WTC11 (cell line): Measurements from ENCODE around the gene LTBP2. TPM values are rescaled to one million over a fixed set of nuclear protein-coding genes. Genes with fewer than 3 reads are reported as not detected.

Source experiments
- ATAC-seq: fragments of 200-7000 bp; cut with Tn5 transposase; 2 replicates; pipeline ENCODE4 v1.10.0; 2021; ENCODE audit warnings: mild to moderate bottlenecking, moderate library complexity
- CTCF ChIA-PET: fragments of 300-600 bp; sonication (Branson Sonifier 250); formaldehyde crosslinking; loops from one replicate; lab custom pipeline; 2021; ENCODE audit warnings: antibody characterized with exemption; lab: Charles Lee
- POLR2A ChIA-PET: fragments of 350-600 bp; sonication (Branson Sonifier 250); formaldehyde crosslinking; loops from one replicate; lab custom pipeline; 2021; ENCODE audit warnings: antibody characterized with exemption; lab: Charles Lee
- DNase-seq: peaks from one replicate; pipeline ENCODE4 v3.0.0; 2021; ENCODE audit warnings: low spot score
- H3K27ac Mint-ChIP-seq: 2 replicates; pipeline ENCODE4 v1.8.0; 2021; ENCODE audit warnings: mixed read lengths
- H3K27me3 Mint-ChIP-seq: 2 replicates; pipeline ENCODE4 v1.8.0; 2021; ENCODE audit warnings: low read depth, mild to moderate bottlenecking, moderate library complexity, mixed read lengths
- H3K36me3 Mint-ChIP-seq: 2 replicates; pipeline ENCODE4 v1.8.0; 2021; ENCODE audit warnings: mixed read lengths
- H3K4me1 Mint-ChIP-seq: 2 replicates; pipeline ENCODE4 v1.8.0; 2022; ENCODE audit warnings: mixed read lengths
- H3K4me3 Mint-ChIP-seq: 2 replicates; pipeline ENCODE4 v1.8.0; 2021; ENCODE audit warnings: mild to moderate bottlenecking, moderate library complexity, mixed read lengths
- H3K9me3 Mint-ChIP-seq: 2 replicates; pipeline ENCODE4 v1.8.0; 2021; ENCODE audit warnings: mixed read lengths
- ARID4B ChIP-seq: sonication (generic); formaldehyde crosslinking; IDR thresholded peaks from 2 replicates; pipeline ENCODE4 v1.8.0; 2023; ENCODE audit warnings: missing genetic modification reagents, mild to moderate bottlenecking, borderline replicate concordance
- ATF1 ChIP-seq: sonication (generic); formaldehyde crosslinking; IDR thresholded peaks from 2 replicates; pipeline ENCODE4 v1.8.1; 2023; ENCODE audit warnings: mild to moderate bottlenecking, moderate library complexity, missing genetic modification reagents
- ATF2 ChIP-seq: sonication (generic); formaldehyde crosslinking; IDR thresholded peaks from 2 replicates; pipeline ENCODE4 v1.8.1; 2022; ENCODE audit warnings: low read depth, missing genetic modification reagents, borderline replicate concordance
- ATF6 ChIP-seq: sonication (generic); formaldehyde crosslinking; IDR thresholded peaks from 2 replicates; pipeline ENCODE4 v1.8.1; 2023; ENCODE audit warnings: mild to moderate bottlenecking, missing genetic modification reagents
- CBFB ChIP-seq: sonication (generic); formaldehyde crosslinking; IDR thresholded peaks from 2 replicates; pipeline ENCODE4 v1.8.1; 2022; ENCODE audit warnings: mild to moderate bottlenecking, low read depth, missing genetic modification reagents
- CTCF ChIP-seq: fragments of 200-600 bp; IDR thresholded peaks from 2 replicates; pipeline ENCODE4 v1.8.0; 2022; ENCODE audit warnings: antibody characterized with exemption
- FOXJ3 ChIP-seq: sonication (generic); formaldehyde crosslinking; IDR thresholded peaks from 2 replicates; pipeline ENCODE4 v1.9.0; 2021; ENCODE audit warnings: missing genetic modification reagents, mild to moderate bottlenecking, borderline replicate concordance
- IRF2 ChIP-seq: sonication (generic); formaldehyde crosslinking; IDR thresholded peaks from 2 replicates; pipeline ENCODE4 v1.8.0; 2022; ENCODE audit warnings: low read depth, missing genetic modification reagents, borderline replicate concordance
- NR3C1 ChIP-seq: sonication (generic); formaldehyde crosslinking; conservative IDR thresholded peaks from 2 replicates; pipeline ENCODE4 v1.8.1; 2023; ENCODE audit warnings: low read depth, mild to moderate bottlenecking, missing genetic modification reagents
- RELA ChIP-seq: sonication (generic); formaldehyde crosslinking; IDR thresholded peaks from 2 replicates; pipeline ENCODE4 v1.8.1; 2022; ENCODE audit warnings: missing genetic modification reagents, mild to moderate bottlenecking, borderline replicate concordance
- SMAD4 ChIP-seq: sonication (generic); formaldehyde crosslinking; IDR thresholded peaks from 2 replicates; pipeline ENCODE4 v1.8.0; 2022; ENCODE audit warnings: mild to moderate bottlenecking, missing genetic modification reagents
- SP1 ChIP-seq: sonication (generic); formaldehyde crosslinking; conservative IDR thresholded peaks from 2 replicates; pipeline ENCODE4 v1.8.1; 2022; ENCODE audit warnings: missing genetic modification reagents
- TCF7 ChIP-seq: sonication (generic); formaldehyde crosslinking; IDR thresholded peaks from 2 replicates; pipeline ENCODE4 v1.8.0; 2022; ENCODE audit warnings: mild to moderate bottlenecking, low read depth, missing genetic modification reagents, moderate library complexity
- TP53 ChIP-seq: sonication (generic); formaldehyde crosslinking; IDR thresholded peaks from 2 replicates; pipeline ENCODE4 v1.8.1; 2023; ENCODE audit warnings: mild to moderate bottlenecking, missing genetic modification reagents
- ZNF425 ChIP-seq: fragments of 250-450 bp; sonication (Bioruptor Pico); conservative IDR thresholded peaks from 2 replicates; pipeline ENCODE4 v1.9.0; 2021; ENCODE audit warnings: mild to moderate bottlenecking
- ZSCAN18 ChIP-seq: fragments of 250-450 bp; sonication (Bioruptor Pico); IDR thresholded peaks from 2 replicates; pipeline ENCODE4 v2.1.2; 2022; ENCODE audit warnings: mild to moderate bottlenecking, moderate library complexity
- total RNA-seq: library from RNA; stranded (reverse); gene quantifications from 3 replicates; pipeline ENCODE4 v1.2.3, GENCODE V29; 2021
- TF ChIP-seq, protein P1 (sequence below): sonication (generic); formaldehyde crosslinking; IDR thresholded peaks from 2 replicates; pipeline ENCODE4 v1.8.0; 2023; ENCODE audit warnings: missing genetic modification reagents

Gene LTBP2
- total RNA-seq, 1 experiment from 2014 or later = 1.2 TPM

DNA sequence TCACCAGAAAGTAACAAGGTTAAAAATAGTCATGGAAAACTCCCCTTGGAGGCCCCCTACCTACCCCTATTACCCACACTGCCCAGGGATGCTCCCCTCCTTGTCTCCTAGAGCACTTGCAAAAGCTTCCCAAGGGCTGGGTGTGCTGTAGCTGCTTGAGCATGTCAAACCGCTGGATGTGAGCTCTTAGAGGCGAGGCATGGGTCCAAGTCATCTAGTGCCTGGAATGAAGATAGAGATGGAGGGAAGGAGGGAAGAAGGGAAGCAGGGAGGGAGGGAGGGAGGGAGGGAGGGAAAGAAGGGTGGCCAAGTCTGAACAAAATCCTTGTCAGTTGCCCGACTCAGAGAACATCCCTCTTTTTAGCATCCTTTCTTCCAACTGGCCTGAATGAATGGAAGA lies 43.1 kb downstream of the LTBP2 start:
- Mint-ChIP-seq H3K27me3 (no peaks in the 10 kb centered on the region), H3K9me3 (no peaks in the 10 kb centered on the region), H3K36me3 (no peaks in the 10 kb centered on the region), H3K4me3 (no peak overlapping the region), H3K27ac (no peak overlapping the region), H3K4me1 (peaks cover 19% of the 10 kb centered on the region)
- TF ChIP-seq SP1 (no peak), FOXJ3 (CRISPR knock-in tag) (no peak), ATF1 (no peak), ZNF425 (CRISPR knock-in tag) (no peak), RELA (CRISPR knock-in tag) (no peak), ZSCAN18 (CRISPR knock-in tag) (no peak), IRF2 (no peak), ARID4B (CRISPR knock-in tag) (no peak), CBFB (CRISPR knock-in tag) (no peak), TP53 (CRISPR knock-in tag) (no peak), NR3C1 (CRISPR knock-in tag) (no peak), ATF6 (no peak), SMAD4 (no peak), TCF7 (CRISPR knock-in tag) (no peak), CTCF (no peak), ATF2 (CRISPR knock-in tag) (no peak)
- TF ChIP-seq, protein P1, sequence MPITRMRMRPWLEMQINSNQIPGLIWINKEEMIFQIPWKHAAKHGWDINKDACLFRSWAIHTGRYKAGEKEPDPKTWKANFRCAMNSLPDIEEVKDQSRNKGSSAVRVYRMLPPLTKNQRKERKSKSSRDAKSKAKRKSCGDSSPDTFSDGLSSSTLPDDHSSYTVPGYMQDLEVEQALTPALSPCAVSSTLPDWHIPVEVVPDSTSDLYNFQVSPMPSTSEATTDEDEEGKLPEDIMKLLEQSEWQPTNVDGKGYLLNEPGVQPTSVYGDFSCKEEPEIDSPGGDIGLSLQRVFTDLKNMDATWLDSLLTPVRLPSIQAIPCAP (CRISPR knock-in tag) = no peak
- DNase-seq = no peak
- POLR2A ChIA-PET = no interaction called here
- ATAC-seq = no peak
- CTCF ChIA-PET = interaction anchor here (7.1 kb wide), 1 partner anchor 42 kb away, joined by 110 read pairs; the partner anchor contains the start of gene LTBP2
